Esophagus squamous epithelium (tissue), 4 donors: ENCODE data around the gene AK2.

ENCODE experiments used
- POLR2A ChIP-seq, 4 donors: fragments of 450-650 bp; IDR thresholded peaks; one replicate each; pipeline ENCODE4 v1.6.1; 2017; ENCODE audit warnings: antibody characterized with exemption in 4 of 4, mild to moderate bottlenecking in 4 of 4, moderate library complexity in 3 of 4
- TF ChIP-seq, protein P1 (sequence below), 6 experiments: fragments of 450-650 bp in 4 of 6; fragments of 200-600 bp in 2 of 6; sonication (generic) in 2 of 6; IDR thresholded peaks; one replicate each; pipeline ENCODE4 v1.5.1; 2016 to 2019; ENCODE audit warnings: antibody characterized with exemption in 6 of 6, mild to moderate bottlenecking in 4 of 6, moderate library complexity in 4 of 6

DNA sequence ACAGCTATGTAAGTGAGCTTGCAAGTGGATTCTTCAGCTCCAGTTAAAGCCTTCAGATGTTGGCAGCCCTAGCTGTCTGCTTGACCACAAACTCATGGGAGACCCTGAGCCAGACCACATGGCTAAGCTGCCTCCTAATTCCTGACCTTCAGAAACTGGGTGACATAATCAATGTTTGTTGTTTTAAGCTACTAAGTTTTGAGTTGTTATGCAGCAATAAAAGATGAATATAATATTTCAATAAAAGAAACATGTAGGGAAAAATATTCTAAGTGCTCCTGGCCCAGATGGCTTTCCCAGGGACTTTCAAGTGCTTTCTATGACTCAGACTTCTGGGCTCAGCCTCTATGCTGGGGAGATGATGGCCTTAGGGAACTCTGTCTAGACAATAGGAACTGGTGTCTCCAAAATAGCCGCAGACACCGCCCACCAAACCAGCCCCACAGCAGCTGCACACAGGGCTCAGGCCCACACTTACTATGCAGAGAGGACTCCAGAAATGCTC lies 23.9 kb upstream of the AK2 start:
- no peak for TF ChIP-seq POLR2A (IDR thresholded peaks at IDR 0.05)
- TF ChIP-seq, protein P1, sequence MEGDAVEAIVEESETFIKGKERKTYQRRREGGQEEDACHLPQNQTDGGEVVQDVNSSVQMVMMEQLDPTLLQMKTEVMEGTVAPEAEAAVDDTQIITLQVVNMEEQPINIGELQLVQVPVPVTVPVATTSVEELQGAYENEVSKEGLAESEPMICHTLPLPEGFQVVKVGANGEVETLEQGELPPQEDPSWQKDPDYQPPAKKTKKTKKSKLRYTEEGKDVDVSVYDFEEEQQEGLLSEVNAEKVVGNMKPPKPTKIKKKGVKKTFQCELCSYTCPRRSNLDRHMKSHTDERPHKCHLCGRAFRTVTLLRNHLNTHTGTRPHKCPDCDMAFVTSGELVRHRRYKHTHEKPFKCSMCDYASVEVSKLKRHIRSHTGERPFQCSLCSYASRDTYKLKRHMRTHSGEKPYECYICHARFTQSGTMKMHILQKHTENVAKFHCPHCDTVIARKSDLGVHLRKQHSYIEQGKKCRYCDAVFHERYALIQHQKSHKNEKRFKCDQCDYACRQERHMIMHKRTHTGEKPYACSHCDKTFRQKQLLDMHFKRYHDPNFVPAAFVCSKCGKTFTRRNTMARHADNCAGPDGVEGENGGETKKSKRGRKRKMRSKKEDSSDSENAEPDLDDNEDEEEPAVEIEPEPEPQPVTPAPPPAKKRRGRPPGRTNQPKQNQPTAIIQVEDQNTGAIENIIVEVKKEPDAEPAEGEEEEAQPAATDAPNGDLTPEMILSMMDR (IDR thresholded peaks at IDR 0.05): no peak
